Measurements from ENCODE around the gene NOL9. TPM values are rescaled to one million over a fixed set of nuclear protein-coding genes. Genes with fewer than 3 reads are reported as not detected.

The NOL9 gene
- total and polyA plus RNA-seq, 4 donors, result 13.2 to 26.2 (median 23.7) TPM

- Histone ChIP-seq H3K9me3 (ENCODE audit: control insufficient read depth, insufficient read depth, low read length) (no peaks in the 10 kb centered on the region), H3K27ac (ENCODE audit: low read depth, low read length) (no peak overlapping the region), H3K27me3 (ENCODE audit: control insufficient read depth, insufficient read depth, low read length) (no peaks in the 10 kb centered on the region), H3K36me3 (ENCODE audit: control insufficient read depth, insufficient read depth, low read length) (peaks cover 75% of the 10 kb centered on the region), H3K4me1 (ENCODE audit: control insufficient read depth, insufficient read depth, low read length) (no peaks in the 10 kb centered on the region), H3K4me3 (ENCODE audit: low read depth, low read length) (no peak overlapping the region)
- no peak for DNase-seq (ENCODE audit: low read depth in 4 of 6, low spot score in 6 of 6)
- 97% methylated on average over 4 of the region's 5 CpGs for WGBS (ENCODE audit: insufficient coverage)
Observed at GRCh38 chr1:6531996-6532395, 22.3 kb downstream of the NOL9 start.

GRCh38 chr1:6530504-6531160 is 23.7 kb downstream of the NOL9 start:
- no peaks in the 10 kb centered on the region for H3K4me1 ChIP-seq (ENCODE audit: control insufficient read depth, insufficient read depth, low read length)
- H3K36me3 ChIP-seq (ENCODE audit: control insufficient read depth, insufficient read depth, low read length), result peaks cover 79% of the 10 kb centered on the region
- 98% methylated on average over 10 of the region's 13 CpGs for WGBS (ENCODE audit: insufficient coverage)

GRCh38 chr1:6528492-6528891 is 25.8 kb downstream of the NOL9 start:
- 93% methylated on average over 5 of the region's 7 CpGs for WGBS (ENCODE audit: insufficient coverage)
- Histone ChIP-seq H3K4me1 (ENCODE audit: control insufficient read depth, insufficient read depth, low read length) (peaks cover 2% of the 10 kb centered on the region), H3K4me3 (ENCODE audit: low read depth, low read length) (no peak overlapping the region), H3K27ac (ENCODE audit: low read depth, low read length) (no peak overlapping the region), H3K9me3 (ENCODE audit: control insufficient read depth, insufficient read depth, low read length) (no peaks in the 10 kb centered on the region), H3K36me3 (ENCODE audit: control insufficient read depth, insufficient read depth, low read length) (peaks cover 74% of the 10 kb centered on the region), H3K27me3 (ENCODE audit: control insufficient read depth, insufficient read depth, low read length) (no peaks in the 10 kb centered on the region)
- DNase-seq (ENCODE audit: low read depth in 4 of 6, low spot score in 6 of 6), result no peak

More at GRCh38 chr1:6530504-6531160, 23.7 kb downstream of the NOL9 start:
- DNase-seq (ENCODE audit: low read depth in 4 of 6, low spot score in 6 of 6), result no peak
- H3K4me3 ChIP-seq (ENCODE audit: low read depth, low read length), result no peak overlapping the region
- H3K9me3 ChIP-seq (ENCODE audit: control insufficient read depth, insufficient read depth, low read length), result no peaks in the 10 kb centered on the region
- no peak overlapping the region for H3K27ac ChIP-seq (ENCODE audit: low read depth, low read length)
- H3K27me3 ChIP-seq (ENCODE audit: control insufficient read depth, insufficient read depth, low read length), result no peaks in the 10 kb centered on the region

- Histone ChIP-seq H3K27ac (ENCODE audit: low read depth, low read length) (no peak overlapping the region), H3K4me3 (ENCODE audit: low read depth, low read length) (no peak overlapping the region), H3K9me3 (ENCODE audit: control insufficient read depth, insufficient read depth, low read length) (no peaks in the 10 kb centered on the region), H3K4me1 (ENCODE audit: control insufficient read depth, insufficient read depth, low read length) (peaks cover 2% of the 10 kb centered on the region), H3K36me3 (ENCODE audit: control insufficient read depth, insufficient read depth, low read length) (peaks cover 62% of the 10 kb centered on the region), H3K27me3 (ENCODE audit: control insufficient read depth, insufficient read depth, low read length) (no peaks in the 10 kb centered on the region)
- no peak for DNase-seq (ENCODE audit: low read depth in 4 of 6, low spot score in 6 of 6)
- 90% methylated on average over 11 of the region's 11 CpGs for WGBS (ENCODE audit: insufficient coverage)
Observed at GRCh38 chr1:6526316-6526715, 28.0 kb downstream of the NOL9 start.

GRCh38 chr1:6523566-6523965 is 30.7 kb downstream of the NOL9 start:
- peaks cover 27% of the 10 kb centered on the region for H3K4me1 ChIP-seq (ENCODE audit: control insufficient read depth, insufficient read depth, low read length)
- H3K27ac ChIP-seq (ENCODE audit: low read depth, low read length), result no peak overlapping the region
- DNase-seq (ENCODE audit: low read depth in 4 of 6, low spot score in 6 of 6), result peak in 1 of 6 donors; percentile 31
- H3K4me3 ChIP-seq (ENCODE audit: low read depth, low read length), result no peak overlapping the region
- no peaks in the 10 kb centered on the region for H3K27me3 ChIP-seq (ENCODE audit: control insufficient read depth, insufficient read depth, low read length)
- no peaks in the 10 kb centered on the region for H3K9me3 ChIP-seq (ENCODE audit: control insufficient read depth, insufficient read depth, low read length)
- H3K36me3 ChIP-seq (ENCODE audit: control insufficient read depth, insufficient read depth, low read length), result peaks cover 39% of the 10 kb centered on the region
- WGBS (ENCODE audit: insufficient coverage), result 36% methylated on average over 5 of the region's 6 CpGs

- Histone ChIP-seq H3K36me3 (ENCODE audit: control insufficient read depth, insufficient read depth, low read length) (peaks cover 19% of the 10 kb centered on the region), H3K4me1 (ENCODE audit: control insufficient read depth, insufficient read depth, low read length) (peaks cover 35% of the 10 kb centered on the region), H3K4me3 (ENCODE audit: low read depth, low read length) (no peak overlapping the region), H3K9me3 (ENCODE audit: control insufficient read depth, insufficient read depth, low read length) (no peaks in the 10 kb centered on the region), H3K27ac (ENCODE audit: low read depth, low read length) (no peak overlapping the region), H3K27me3 (ENCODE audit: control insufficient read depth, insufficient read depth, low read length) (no peaks in the 10 kb centered on the region)
- 65% methylated on average over 5 of the region's 5 CpGs for WGBS (ENCODE audit: insufficient coverage)
- DNase-seq (ENCODE audit: low read depth in 4 of 6, low spot score in 6 of 6), result no peak
Observed at GRCh38 chr1:6521536-6521935, 32.8 kb downstream of the NOL9 start.

- no peaks in the 10 kb centered on the region for H3K9me3 ChIP-seq (ENCODE audit: control insufficient read depth, insufficient read depth, low read length)
- no peak overlapping the region for H3K4me3 ChIP-seq (ENCODE audit: low read depth, low read length)
- peak in 5 of 6 donors; percentile 63 to 95 (median 80) for DNase-seq (ENCODE audit: low read depth in 4 of 6, low spot score in 6 of 6)
- H3K27ac ChIP-seq (ENCODE audit: low read depth, low read length), result peak overlapping the region; percentile 57
- H3K27me3 ChIP-seq (ENCODE audit: control insufficient read depth, insufficient read depth, low read length), result no peaks in the 10 kb centered on the region
- H3K4me1 ChIP-seq (ENCODE audit: control insufficient read depth, insufficient read depth, low read length), result peaks cover 33% of the 10 kb centered on the region
- WGBS (ENCODE audit: insufficient coverage), result 5% methylated on average over 11 of the region's 13 CpGs
- H3K36me3 ChIP-seq (ENCODE audit: control insufficient read depth, insufficient read depth, low read length), result peaks cover 8% of the 10 kb centered on the region
Observed at GRCh38 chr1:6519935-6520671, 34.2 kb downstream of the NOL9 start.

- 23% methylated on average over 10 of the region's 11 CpGs for WGBS (ENCODE audit: insufficient coverage)
- no peaks in the 10 kb centered on the region for H3K27me3 ChIP-seq (ENCODE audit: control insufficient read depth, insufficient read depth, low read length)
- no peaks in the 10 kb centered on the region for H3K9me3 ChIP-seq (ENCODE audit: control insufficient read depth, insufficient read depth, low read length)
- peak in 1 of 6 donors; percentile 85 for DNase-seq (ENCODE audit: low read depth in 4 of 6, low spot score in 6 of 6)
- H3K27ac ChIP-seq (ENCODE audit: low read depth, low read length), result peak overlapping the region; percentile 57
- H3K4me1 ChIP-seq (ENCODE audit: control insufficient read depth, insufficient read depth, low read length), result peaks cover 33% of the 10 kb centered on the region
- peaks cover 6% of the 10 kb centered on the region for H3K36me3 ChIP-seq (ENCODE audit: control insufficient read depth, insufficient read depth, low read length)
- H3K4me3 ChIP-seq (ENCODE audit: low read depth, low read length), result no peak overlapping the region
Observed at GRCh38 chr1:6519491-6519934, 34.8 kb downstream of the NOL9 start.

GRCh38 chr1:6517435-6517851 is 36.9 kb downstream of the NOL9 start:
- DNase-seq (ENCODE audit: low read depth in 4 of 6, low spot score in 6 of 6), result no peak
- peaks cover 50% of the 10 kb centered on the region for H3K4me1 ChIP-seq (ENCODE audit: control insufficient read depth, insufficient read depth, low read length)
- 51% methylated on average over 4 of the region's 8 CpGs for WGBS (ENCODE audit: insufficient coverage)
- H3K4me3 ChIP-seq (ENCODE audit: low read depth, low read length), result no peak overlapping the region
- no peaks in the 10 kb centered on the region for H3K9me3 ChIP-seq (ENCODE audit: control insufficient read depth, insufficient read depth, low read length)
- H3K36me3 ChIP-seq (ENCODE audit: control insufficient read depth, insufficient read depth, low read length), result peaks cover 2% of the 10 kb centered on the region
- no peaks in the 10 kb centered on the region for H3K27me3 ChIP-seq (ENCODE audit: control insufficient read depth, insufficient read depth, low read length)
- H3K27ac ChIP-seq (ENCODE audit: low read depth, low read length), result no peak overlapping the region

GRCh38 chr1:6515771-6516170 is 38.5 kb downstream of the NOL9 start:
- Histone ChIP-seq H3K36me3 (ENCODE audit: control insufficient read depth, insufficient read depth, low read length) (no peaks in the 10 kb centered on the region), H3K27ac (ENCODE audit: low read depth, low read length) (no peak overlapping the region), H3K4me1 (ENCODE audit: control insufficient read depth, insufficient read depth, low read length) (peaks cover 65% of the 10 kb centered on the region), H3K9me3 (ENCODE audit: control insufficient read depth, insufficient read depth, low read length) (no peaks in the 10 kb centered on the region), H3K4me3 (ENCODE audit: low read depth, low read length) (no peak overlapping the region), H3K27me3 (ENCODE audit: control insufficient read depth, insufficient read depth, low read length) (no peaks in the 10 kb centered on the region)
- DNase-seq (ENCODE audit: low read depth in 4 of 6, low spot score in 6 of 6), result no peak
- WGBS (ENCODE audit: insufficient coverage), result 94% methylated on average over 2 of the region's 4 CpGs
